Glutamatergic neuron (in vitro differentiated cells): ENCODE measurements around the gene AR. TPM values are rescaled to one million over a fixed set of nuclear protein-coding genes. Genes with fewer than 3 reads are reported as not detected.

ENCODE experiments used
- DNase-seq: peaks from one replicate; pipeline ENCODE4 v3.0.0; 2022
- H3K27ac Mint-ChIP-seq: one replicate; pipeline ENCODE4 v1.8.0; 2020; ENCODE audit warnings: mild to moderate bottlenecking, mixed read lengths, inconsistent platforms; ENCODE audit not compliant: unreplicated experiment
- H3K27me3 Mint-ChIP-seq: one replicate; pipeline ENCODE4 v1.8.0; 2020; ENCODE audit warnings: mild to moderate bottlenecking, moderate library complexity, mixed read lengths, inconsistent platforms; ENCODE audit not compliant: unreplicated experiment
- H3K36me3 Mint-ChIP-seq: one replicate; pipeline ENCODE4 v1.8.0; 2020; ENCODE audit warnings: mild to moderate bottlenecking, mixed read lengths, inconsistent platforms; ENCODE audit not compliant: unreplicated experiment
- H3K4me1 Mint-ChIP-seq: one replicate; pipeline ENCODE4 v1.8.0; 2020; ENCODE audit warnings: mild to moderate bottlenecking, low read depth, mixed read lengths, inconsistent platforms; ENCODE audit not compliant: unreplicated experiment
- H3K4me3 Mint-ChIP-seq: one replicate; pipeline ENCODE4 v1.8.0; 2020; ENCODE audit warnings: mild to moderate bottlenecking, mixed read lengths, inconsistent platforms; ENCODE audit not compliant: unreplicated experiment
- H3K9me3 Mint-ChIP-seq: one replicate; pipeline ENCODE4 v1.8.0; 2020; ENCODE audit warnings: mild to moderate bottlenecking, moderate library complexity, mixed read lengths, inconsistent platforms; ENCODE audit not compliant: unreplicated experiment
- total RNA-seq: library from RNA; stranded (reverse); fragmentation: NEBNext Ultra II Directional; extraction: Animal tissue kit (Norgen Biotek cat#: 25700); gene quantifications from one replicate; pipeline ENCODE4 v1.2.1, GENCODE V29; 2021; ENCODE audit not compliant: unreplicated experiment
- TF ChIP-seq, protein P1 (sequence below): fragments of 200-600 bp; sonication (generic); IDR thresholded peaks from one replicate; pipeline ENCODE4 v1.5.0; 2021; ENCODE audit not compliant: partially characterized antibody, unreplicated experiment

Gene AR
- total RNA-seq, 1 donor from 2014 or later = 0.56 TPM

GRCh38 chrX:67564475-67564874 lies 20.7 kb downstream of the AR start:
- H3K9me3 Mint-ChIP-seq = no peaks in the 10 kb centered on the region
- no peak overlapping the region for H3K4me3 Mint-ChIP-seq
- H3K4me1 Mint-ChIP-seq = peaks cover 3% of the 10 kb centered on the region
- TF ChIP-seq, protein P1, sequence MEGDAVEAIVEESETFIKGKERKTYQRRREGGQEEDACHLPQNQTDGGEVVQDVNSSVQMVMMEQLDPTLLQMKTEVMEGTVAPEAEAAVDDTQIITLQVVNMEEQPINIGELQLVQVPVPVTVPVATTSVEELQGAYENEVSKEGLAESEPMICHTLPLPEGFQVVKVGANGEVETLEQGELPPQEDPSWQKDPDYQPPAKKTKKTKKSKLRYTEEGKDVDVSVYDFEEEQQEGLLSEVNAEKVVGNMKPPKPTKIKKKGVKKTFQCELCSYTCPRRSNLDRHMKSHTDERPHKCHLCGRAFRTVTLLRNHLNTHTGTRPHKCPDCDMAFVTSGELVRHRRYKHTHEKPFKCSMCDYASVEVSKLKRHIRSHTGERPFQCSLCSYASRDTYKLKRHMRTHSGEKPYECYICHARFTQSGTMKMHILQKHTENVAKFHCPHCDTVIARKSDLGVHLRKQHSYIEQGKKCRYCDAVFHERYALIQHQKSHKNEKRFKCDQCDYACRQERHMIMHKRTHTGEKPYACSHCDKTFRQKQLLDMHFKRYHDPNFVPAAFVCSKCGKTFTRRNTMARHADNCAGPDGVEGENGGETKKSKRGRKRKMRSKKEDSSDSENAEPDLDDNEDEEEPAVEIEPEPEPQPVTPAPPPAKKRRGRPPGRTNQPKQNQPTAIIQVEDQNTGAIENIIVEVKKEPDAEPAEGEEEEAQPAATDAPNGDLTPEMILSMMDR = no peak
- H3K36me3 Mint-ChIP-seq = no peaks in the 10 kb centered on the region
- DNase-seq = no peak
- no peak overlapping the region for H3K27ac Mint-ChIP-seq
- no peaks in the 10 kb centered on the region for H3K27me3 Mint-ChIP-seq

DNA sequence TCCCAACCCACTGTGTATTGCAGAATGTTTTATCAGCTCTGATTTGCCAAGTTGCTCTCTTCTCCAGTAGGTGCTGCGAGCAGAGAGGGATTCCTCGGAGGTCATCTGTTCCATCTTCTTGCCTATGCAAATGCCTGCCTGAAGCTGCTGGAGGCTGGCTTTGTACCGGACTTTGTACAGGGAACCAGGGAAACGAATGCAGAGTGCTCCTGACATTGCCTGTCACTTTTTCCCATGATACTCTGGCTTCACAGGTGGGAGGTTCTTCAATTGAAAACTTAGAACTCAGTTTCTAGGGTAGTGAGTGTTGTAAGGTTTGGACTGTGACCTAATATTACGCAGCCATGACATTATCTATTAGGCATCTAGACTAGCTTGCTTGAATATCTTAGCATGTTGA lies 24.9 kb downstream of the AR start:
- peaks cover 4% of the 10 kb centered on the region for H3K4me1 Mint-ChIP-seq
- H3K36me3 Mint-ChIP-seq = no peaks in the 10 kb centered on the region
- no peak overlapping the region for H3K4me3 Mint-ChIP-seq
- TF ChIP-seq, protein P1 = no peak
- H3K27ac Mint-ChIP-seq = no peak overlapping the region
- DNase-seq = no peak
- H3K27me3 Mint-ChIP-seq = no peaks in the 10 kb centered on the region
- no peaks in the 10 kb centered on the region for H3K9me3 Mint-ChIP-seq

GRCh38 chrX:67570839-67571238 lies 27.0 kb downstream of the AR start:
- Mint-ChIP-seq H3K9me3 (no peaks in the 10 kb centered on the region), H3K36me3 (no peaks in the 10 kb centered on the region), H3K27ac (peak overlapping the region; percentile 62), H3K4me1 (peaks cover 4% of the 10 kb centered on the region), H3K4me3 (no peak overlapping the region), H3K27me3 (no peaks in the 10 kb centered on the region)
- TF ChIP-seq, protein P1 = no peak
- no peak for DNase-seq

DNA sequence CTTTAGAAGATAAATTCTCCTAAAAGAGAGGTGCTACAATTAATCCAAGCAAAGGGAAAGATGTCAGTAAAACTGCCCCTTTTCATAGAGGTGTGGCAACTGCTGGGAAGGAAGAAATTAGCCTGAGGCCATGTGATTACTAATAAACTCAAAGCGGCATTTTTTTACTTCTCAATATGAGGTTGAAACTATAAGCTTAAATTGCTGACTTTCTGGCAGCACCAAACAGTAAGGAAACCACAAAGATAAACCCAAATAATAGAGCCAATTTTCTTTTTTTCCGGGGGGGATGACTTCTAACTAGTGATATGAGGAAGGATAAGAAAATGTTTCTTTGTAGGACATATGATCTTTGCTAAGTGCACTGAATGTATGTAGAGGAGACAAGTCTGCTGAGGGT lies 30.9 kb downstream of the AR start:
- Mint-ChIP-seq H3K4me1 (no peaks in the 10 kb centered on the region), H3K4me3 (no peak overlapping the region), H3K27me3 (no peaks in the 10 kb centered on the region), H3K27ac (no peak overlapping the region), H3K9me3 (no peaks in the 10 kb centered on the region), H3K36me3 (no peaks in the 10 kb centered on the region)
- TF ChIP-seq, protein P1 = no peak
- no peak for DNase-seq

- no peak overlapping the region for H3K4me3 Mint-ChIP-seq
- no peaks in the 10 kb centered on the region for H3K27me3 Mint-ChIP-seq
- H3K4me1 Mint-ChIP-seq = no peaks in the 10 kb centered on the region
- H3K36me3 Mint-ChIP-seq = no peaks in the 10 kb centered on the region
- DNase-seq = no peak
- H3K27ac Mint-ChIP-seq = no peak overlapping the region
- TF ChIP-seq, protein P1 = no peak
- H3K9me3 Mint-ChIP-seq = no peaks in the 10 kb centered on the region
Observed at GRCh38 chrX:67582436-67582835, 38.6 kb downstream of the AR start.
